ENCODE data around the gene SFR1.

Gene SFR1, protein sequence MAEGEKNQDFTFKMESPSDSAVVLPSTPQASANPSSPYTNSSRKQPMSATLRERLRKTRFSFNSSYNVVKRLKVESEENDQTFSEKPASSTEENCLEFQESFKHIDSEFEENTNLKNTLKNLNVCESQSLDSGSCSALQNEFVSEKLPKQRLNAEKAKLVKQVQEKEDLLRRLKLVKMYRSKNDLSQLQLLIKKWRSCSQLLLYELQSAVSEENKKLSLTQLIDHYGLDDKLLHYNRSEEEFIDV

DNA sequence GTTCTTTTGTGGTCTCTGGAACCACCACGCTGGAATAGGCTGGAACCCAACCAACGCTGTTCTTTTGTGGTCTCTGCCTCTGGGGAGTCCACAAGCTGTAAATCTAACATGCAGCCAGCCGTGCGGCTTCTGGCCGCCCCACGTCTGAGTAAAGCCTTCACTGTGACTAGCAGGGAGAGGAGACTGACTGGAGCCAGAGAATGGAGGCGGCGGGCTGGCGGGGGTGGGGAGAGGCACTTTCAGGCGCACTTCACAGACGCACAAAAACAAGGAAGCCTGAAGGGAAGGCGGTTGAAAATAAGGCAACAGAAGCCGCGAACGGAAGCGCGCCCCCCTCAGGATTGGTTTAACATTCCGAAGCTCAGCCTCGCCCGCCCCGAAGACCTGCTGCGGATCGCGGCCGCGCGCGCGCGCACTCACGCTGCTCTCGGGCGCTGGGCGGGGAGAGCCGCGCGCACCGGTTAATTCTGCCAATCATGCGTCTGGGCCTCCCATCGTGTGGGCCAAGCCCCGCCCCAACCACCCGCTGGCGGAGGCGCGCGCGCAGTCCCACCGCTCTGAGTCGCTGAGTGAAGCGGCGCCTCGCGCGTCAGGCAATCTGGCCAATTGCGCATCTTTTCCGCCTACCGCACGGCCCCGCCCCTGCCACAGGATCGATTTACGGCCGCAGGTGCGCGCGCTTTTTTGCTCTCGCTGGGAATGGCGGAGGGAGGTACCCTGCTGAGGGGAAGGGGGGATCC, at the start of gene SFR1:
TSS of gene SFR1 (plus strand) at position 687 of the 740 bp plus-strand sequence. CDS start at position 700, 13 bp downstream.
- peak; percentile 95 to 97 for DNase-seq (ENCODE audit: low read depth in 2 of 2)

DNA sequence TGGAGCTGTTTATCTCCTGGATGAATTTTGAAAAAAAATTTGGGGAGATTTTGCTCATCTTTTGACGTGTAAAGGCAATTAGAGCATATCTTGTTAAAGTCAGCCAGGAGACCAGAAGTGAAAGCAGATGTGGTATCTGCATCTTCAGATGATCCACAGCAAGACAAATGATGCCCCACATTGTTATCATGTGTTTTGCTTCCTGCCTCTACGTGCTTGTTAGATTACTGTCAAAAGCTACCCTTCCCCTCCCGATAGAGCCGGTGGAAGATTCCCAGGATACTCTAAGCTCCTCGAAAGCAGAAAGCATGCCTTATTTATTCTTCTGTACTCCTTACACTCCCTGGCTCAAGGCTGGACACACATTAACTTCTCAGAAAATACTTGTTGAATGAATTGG, 49.2 kb upstream of the SFR1 start:
- no peak for DNase-seq (ENCODE audit: low read depth in 2 of 2)

DNA sequence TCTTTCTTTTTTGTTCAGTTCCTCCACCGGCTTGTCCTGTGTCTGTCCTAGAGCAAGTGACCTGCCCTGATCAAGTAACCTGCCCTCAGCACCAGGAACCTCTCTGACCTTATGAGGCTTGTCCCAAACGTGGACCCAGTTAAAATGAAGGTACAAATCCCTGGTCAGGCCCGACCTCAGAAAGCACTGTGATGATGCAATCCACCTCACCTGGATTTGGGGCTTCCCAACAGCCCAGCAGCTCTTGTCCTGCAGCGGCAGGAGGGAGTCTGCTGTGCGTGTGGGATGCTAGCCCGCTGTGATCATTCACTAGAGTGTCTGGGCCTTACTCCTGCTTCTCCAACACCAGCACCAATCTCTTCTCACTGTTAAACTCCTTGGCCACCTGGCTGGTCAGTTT, 47.5 kb upstream of the SFR1 start:
- DNase-seq (ENCODE audit: low read depth in 2 of 2) = no peak

DNA sequence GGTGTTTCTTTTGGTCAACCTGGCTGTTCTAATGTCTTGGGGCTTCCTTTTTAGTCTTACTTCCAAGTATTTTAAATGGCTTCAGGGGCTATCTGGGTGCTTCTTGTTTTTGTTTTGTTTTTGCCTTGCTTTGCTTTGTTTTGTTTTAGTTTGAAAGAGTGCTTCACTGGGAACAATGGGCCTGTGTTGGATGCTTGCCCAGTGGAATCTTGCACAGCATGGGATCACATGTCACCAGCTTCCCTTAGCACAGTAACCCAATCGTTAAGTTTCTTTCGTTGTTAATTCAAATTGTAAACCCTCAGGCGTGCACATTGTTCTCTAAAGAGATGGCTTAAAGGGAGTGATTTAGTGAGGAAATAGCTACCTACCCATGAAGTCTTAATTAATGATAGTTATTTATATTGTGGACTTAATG, 45.2 kb upstream of the SFR1 start:
- no peak for DNase-seq (ENCODE audit: low read depth in 2 of 2)

DNA sequence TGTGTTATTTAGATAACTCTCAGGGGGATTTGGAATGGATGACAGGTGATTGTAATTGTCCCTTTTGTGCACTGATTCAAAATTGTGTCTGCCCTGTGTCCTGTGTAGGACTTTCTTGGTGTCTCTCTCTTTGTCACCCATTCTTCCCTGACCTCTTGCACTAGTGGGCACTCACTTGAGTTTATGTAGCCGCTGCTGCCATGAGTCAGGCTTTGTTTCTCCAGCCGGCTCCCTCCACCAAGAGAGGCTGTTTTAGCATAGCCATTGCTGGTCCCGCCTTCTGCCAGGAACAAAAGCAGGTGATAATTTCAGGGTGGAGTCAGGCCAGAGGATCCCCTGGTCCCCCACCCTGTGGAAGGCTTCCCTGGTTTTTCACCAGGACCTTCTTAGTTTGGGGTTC, 44.7 kb upstream of the SFR1 start:
- DNase-seq (ENCODE audit: low read depth in 2 of 2) = no peak

DNA sequence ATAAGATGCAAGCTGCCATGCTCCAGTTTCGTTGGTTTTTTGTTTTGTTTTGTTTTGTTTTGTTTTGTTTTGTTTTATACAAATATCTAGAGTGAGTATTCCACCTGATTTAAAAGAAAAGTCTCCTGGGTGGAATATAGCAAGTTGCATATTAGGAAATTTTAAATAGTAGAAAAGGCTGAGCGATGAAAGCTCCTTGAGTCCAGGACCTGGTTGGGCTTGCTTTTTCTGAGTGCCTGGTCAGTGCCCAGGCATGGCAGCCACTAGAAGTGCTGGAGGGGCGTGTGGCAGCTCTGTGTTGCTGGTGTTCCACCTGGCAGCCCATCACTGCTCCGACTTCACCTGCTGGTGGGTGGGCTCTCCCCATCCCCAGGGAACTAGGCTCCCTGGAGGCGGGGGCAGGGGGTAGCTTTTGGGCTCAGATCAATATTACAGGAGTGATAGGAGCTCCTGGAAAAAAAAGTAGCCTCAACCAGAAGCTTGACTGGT, 44.3 kb upstream of the SFR1 start:
- DNase-seq (ENCODE audit: low read depth in 2 of 2) = no peak

DNA sequence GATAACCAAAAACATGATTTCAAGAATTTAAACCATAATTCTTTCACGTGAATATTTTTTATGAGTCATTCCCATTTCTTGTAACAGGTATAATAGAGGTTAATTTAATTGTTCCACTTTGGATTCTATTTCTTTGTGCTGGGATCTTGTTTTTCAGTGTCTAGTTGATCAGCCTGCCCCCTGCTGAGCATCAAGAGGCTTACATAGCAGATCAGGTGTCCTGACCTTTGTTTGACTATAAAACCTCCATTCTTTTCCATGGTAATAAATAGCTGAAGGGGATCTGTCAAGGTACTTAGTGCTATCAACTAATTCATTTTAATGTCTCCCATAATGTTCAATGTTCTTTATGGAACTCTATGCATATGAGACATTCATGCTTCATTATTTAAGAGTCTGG, 41.2 kb upstream of the SFR1 start:
- no peak for DNase-seq (ENCODE audit: low read depth in 2 of 2)

DNA sequence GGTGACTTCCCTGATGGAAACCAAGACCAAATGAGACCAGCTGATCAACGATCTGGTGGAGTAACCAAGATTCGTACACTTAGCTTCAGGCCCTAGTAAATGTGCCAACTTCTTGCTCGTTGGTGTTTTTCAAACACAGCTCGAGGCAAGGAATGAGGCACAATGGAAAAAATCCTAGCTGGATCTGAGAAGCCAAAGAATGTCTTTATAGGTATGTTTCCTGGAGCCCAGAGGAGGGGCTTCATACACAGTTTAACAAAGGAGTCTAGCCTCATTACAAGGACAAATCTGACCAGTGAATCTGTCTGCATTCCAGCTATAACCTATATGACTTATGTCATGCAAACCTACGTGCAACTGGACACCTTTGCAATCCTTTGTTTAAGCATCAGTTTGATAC, 40.0 kb upstream of the SFR1 start:
- DNase-seq (ENCODE audit: low read depth in 2 of 2) = no peak

DNA sequence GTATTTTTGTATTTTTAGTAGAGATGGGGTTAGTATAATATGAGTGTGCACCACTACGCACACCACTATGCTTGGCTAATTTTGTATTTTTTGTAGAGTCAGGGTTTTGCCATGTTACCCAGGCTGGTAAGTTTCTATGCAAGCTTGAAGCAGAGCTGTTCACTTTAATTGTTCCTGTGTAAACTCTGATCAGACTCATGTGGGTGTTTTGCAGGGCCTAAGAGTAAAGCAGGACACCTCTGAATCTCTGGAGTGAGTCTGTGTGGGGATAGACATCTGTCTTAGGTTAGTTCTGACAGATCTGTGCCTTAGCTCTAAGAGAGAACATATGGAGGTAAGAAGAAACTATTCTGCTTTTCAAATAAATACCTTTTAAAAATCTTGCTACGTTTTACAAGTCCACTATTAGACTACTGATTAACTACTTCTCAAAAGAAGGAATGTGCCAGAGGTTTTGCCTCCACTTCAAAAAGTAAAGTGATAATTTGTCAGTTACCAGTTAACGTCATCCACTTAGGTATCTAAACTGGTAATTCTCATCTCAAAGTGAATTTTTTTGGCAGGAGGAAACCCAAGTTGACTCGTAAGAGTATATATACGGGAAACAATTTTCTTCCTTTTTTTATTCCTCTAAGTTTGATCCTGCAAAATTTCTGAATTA, 37.4 kb upstream of the SFR1 start:
- DNase-seq (ENCODE audit: low read depth in 2 of 2) = no peak

DNA sequence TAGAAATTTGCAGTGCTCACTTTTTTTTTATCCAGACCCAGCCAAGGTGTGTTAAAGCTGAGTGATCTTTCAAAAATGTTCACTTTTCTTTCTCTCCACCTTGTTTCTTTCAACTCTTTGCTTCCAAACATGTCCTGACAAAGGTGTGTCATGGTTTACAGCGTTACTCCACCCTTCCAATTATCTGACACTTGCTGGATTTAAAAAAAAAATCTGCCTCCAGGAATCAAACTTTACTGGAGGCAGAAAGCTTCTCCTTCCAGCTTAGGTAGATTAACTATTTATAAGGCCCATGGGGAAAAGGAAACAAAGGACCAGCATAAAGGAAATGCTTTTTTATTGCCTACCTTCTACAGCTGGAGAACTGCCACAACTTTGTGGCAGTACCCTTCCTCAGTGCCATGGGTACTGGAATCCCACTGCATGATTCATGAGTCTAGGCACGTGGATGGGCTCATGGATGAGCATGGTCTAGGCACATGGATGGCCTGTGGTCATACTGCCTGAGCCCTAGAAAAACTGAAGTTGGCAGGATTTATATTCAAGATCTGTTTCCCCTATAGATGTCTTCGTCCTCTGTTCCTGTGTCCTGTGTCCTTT, 36.1 kb upstream of the SFR1 start, which contains the start of gene COL17A1:
TSS of gene COL17A1 (minus strand) at position 80 of the 600 bp plus-strand sequence. CDS start 5,207 bp downstream, outside the sequence.
- DNase-seq (ENCODE audit: low read depth in 2 of 2) = no peak

DNA sequence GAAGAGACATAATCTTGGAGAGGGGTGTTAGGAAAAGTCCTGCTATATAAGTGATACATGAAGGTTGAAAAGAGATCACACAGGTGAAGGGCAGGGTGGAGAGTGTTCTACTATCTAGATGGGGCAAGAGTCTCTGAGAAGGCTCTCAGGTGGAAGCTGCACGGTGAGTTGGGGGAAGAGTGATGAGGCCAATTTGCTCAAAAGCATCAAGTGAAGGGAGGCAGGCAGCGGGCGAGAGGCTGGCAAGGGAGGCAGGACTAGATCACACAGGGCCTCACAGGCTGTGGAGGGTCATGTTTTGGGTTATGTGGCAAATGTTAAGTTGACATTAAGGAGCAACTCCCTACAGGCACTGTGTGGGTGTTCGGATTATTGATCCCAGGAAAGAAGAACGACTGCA, 33.7 kb upstream of the SFR1 start:
- no peak for DNase-seq (ENCODE audit: low read depth in 2 of 2)

DNA sequence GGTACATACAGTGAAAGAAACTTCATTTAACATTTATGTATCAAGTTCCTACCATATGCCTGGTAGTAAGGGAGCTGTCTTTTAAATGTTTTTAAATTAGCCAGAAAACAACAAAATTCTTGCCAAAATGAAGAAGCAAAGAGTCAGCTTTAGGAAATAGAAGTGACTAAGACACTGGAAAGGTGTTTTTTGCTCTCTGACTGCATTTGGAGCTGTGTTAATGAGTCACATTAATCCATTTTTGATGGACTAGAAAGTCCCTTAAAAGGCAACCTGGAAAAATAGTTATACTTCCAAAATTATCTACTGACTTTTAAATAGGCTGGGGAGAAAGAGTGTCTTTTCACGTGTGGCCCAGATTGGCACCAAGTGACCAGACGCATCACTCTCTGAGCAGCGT, 32.4 kb upstream of the SFR1 start:
- no peak for DNase-seq (ENCODE audit: low read depth in 2 of 2)

DNA sequence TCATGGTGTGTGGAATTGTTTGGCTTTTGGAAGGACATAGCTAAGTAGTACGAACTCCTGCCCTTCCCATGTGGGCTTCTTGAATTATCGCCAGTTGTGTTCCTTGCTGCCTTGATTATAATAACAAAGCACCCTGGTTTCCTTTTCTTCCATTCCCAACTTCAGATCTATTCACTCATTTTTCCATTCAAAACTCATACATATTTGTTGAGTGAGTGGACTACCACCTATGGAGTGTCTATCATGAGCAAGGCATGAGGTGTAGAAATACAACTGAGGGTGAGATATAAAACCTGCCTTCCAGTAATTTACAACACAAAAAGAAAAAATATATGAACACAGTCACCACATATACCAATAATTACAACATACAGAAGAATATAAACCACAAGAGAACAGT, 31.4 kb upstream of the SFR1 start:
- DNase-seq (ENCODE audit: low read depth in 2 of 2) = no peak

DNA sequence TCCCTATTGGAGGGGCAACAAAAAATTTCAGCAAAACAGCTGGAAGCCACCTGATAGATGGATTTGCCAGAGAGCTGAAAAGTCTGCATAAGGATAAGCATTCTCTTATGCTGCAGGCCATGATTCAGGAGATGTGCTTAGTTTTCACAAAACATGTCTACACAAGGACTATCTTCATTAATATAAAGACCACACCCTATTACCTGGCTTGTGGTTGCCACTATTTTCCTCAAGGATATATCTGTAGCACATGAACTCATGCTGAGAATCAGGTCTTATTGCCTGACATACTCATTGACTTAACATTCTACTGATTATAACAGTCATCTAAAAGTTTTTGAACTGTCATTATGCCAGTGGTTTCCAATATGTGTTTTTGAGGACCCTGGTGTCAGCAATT, 29.2 kb upstream of the SFR1 start:
- no peak for DNase-seq (ENCODE audit: low read depth in 2 of 2)

DNA sequence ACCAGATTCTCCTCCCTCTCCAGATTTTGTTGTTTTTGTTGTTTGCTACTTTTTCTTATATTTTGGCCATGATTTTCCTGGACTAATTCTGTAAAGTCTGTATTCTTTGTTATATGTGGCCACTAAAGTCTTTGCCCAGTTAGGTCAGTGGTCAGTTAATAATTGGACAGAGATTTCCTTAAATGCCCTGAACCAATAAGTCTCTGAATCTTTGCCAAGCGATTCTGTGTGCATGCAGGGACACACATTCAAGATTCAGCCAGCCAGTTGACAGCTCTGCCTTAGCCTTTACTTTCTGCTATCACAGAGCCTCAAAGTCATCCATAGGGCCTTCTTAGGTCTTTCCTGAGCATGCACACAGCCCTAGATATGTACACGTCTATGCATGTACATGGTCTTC, 25.3 kb upstream of the SFR1 start:
- DNase-seq (ENCODE audit: low read depth in 2 of 2) = no peak

DNA sequence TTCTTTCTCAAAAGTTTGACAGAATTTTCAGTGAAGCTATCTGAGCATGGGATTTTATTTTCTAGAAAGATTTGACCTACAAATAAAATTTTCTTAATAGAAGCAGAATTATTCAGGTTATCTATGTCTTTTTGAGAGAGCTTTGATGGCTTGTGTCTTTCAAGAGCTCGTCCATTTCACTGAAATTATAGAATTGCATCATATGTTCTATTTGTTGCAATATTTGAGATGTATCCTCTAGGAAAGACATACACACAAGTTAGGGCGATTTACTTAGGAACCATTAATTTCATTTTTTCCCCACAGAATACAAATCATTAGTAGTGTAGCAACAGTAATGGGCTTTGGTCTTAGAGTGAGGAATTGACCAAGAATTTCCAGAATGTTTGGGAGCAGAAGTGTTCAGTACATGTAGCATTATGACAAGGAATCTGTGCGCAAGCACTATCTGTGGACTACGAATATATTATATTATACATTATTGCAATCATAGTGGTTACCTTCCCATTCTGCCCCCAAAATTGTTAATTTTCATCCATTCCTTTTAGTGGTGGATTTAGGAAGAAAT, 23.5 kb upstream of the SFR1 start:
- DNase-seq (ENCODE audit: low read depth in 2 of 2) = no peak

DNA sequence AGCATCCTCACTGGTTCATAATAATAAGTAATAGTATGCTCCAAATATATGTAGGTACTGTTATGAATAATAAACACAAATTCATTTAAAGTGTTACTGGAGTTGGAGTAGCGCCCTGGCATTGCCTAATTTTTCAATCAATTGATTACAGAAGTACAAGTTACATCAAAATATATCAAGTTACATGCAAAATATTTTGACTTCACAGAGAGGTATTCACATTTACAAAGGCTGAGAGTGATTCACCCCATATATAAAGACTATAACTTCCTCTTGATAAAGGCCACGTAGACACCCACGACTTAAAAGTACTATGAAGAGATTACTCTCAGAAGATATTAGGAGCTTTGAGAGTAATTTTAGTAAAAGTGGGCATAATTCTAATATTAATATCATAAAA, 22.7 kb upstream of the SFR1 start:
- DNase-seq (ENCODE audit: low read depth in 2 of 2) = no peak

DNA sequence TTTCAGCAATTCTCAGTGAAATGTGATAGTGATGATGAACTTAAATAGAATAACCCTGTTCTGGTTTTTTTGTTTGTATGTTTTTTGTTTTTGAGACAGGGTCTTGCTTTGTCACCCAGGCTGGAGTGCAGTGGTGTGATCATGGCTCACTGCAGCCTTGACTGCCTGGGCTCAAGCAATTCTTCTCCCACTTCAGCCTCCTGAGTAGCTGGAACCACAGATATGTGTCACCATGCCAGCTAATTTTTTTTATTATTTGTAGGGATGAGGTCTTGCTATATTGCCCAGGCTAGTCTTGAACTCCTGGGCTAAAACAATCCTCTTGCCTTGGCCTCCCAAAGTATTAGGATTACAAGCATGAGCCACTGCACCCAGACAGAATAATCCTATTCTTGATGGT, 22.0 kb upstream of the SFR1 start:
- no peak for DNase-seq (ENCODE audit: low read depth in 2 of 2)

DNA sequence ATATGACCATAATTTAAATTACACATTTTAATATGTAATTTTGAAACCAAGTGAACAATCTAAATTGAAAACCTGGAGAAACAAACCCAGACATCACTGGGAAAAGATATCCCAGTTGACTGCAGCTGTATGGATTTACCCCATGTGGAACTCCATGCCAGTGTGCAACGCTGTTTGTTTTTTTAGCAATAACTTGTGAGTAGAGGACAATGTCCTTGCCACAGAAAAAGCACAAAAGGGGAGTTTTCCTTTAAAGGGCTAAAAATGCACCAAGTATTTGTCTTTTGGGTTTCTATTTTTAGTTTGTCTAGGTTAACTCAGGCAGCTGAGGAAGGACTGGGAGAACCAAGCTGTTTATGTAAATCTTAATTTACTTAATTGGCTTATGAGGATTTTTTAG, 21.2 kb upstream of the SFR1 start:
- no peak for DNase-seq (ENCODE audit: low read depth in 2 of 2)

DNA sequence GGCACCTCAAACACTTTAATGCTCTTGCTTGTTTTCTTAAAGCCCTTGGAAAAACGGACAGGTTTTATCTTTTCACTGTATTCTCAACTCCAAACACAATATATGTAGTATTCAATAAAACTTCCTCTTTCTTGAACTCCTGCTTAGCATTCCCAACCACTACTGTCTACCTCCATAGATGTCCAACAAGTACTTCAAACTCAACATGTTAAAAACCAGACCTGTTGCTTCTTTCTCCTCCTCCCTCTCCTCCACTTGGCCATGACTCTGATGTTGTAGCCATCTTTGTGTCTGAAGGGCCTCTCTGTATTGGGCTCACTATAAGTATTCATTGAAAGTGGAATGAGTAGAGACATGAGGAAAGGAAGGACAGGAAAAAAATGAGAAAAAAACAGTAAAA, 20.1 kb upstream of the SFR1 start:
- no peak for DNase-seq (ENCODE audit: low read depth in 2 of 2)

DNA sequence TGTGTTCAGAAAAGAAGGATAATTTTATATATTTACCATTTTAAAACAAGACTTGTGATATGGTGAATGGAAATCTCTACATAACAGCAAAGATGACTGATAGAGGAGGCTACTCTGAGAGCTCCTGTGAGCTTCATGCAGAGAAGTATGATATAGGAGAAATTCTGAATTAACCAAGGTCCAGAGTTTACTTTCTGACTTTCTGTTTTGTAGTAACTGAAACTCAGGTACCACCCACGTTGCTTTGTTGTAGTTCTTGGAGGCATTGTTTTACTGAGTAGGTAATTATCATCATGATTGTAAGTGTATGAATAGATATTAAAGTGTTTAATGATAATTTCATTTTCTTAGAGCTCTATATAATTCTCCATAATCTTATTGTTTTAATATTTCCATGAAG, 18.0 kb upstream of the SFR1 start:
- DNase-seq (ENCODE audit: low read depth in 2 of 2) = no peak

DNA sequence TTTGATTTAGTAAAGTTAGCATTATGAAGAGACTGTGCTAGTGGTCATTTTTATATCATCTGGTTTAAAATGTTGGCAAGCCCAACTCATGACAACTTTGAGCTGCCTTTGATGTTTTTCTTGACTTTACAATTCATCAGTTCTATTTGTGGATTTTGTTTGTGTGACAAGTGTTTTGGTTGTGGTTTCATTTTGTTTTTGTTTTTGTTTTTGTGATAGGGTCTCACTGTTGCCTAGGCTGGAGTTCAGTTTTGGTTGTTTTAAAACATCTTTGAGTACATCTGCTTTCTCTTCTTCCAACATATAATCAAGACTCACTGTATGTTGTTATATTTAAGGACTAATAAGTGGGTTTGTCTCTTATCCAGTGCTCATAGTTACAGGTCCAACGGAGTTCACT, 17.6 kb upstream of the SFR1 start:
- DNase-seq (ENCODE audit: low read depth in 2 of 2) = no peak
